HepG2 (cell line): ENCODE data around the gene MINDY1. TPM values are rescaled to one million over a fixed set of nuclear protein-coding genes. Genes with fewer than 3 reads are reported as not detected.

Experiments used
- ARNTL ChIP-seq: sonication (generic); formaldehyde crosslinking; IDR thresholded peaks from 2 replicates; pipeline ENCODE4 v1.4.0; 2020; ENCODE audit warnings: mild to moderate bottlenecking, missing genetic modification reagents
- ATF3 ChIP-seq: sonication (generic); formaldehyde crosslinking; IDR thresholded peaks from 2 replicates; pipeline ENCODE4 v1.4.0; 2020; ENCODE audit warnings: missing genetic modification reagents
- ELF1 ChIP-seq: sonication (generic); formaldehyde crosslinking; IDR thresholded peaks from 2 replicates; pipeline ENCODE4 v1.4.0; 2020; ENCODE audit warnings: missing genetic modification reagents
- HOXA9 ChIP-seq: sonication (generic); formaldehyde crosslinking; IDR thresholded peaks from 2 replicates; pipeline ENCODE4 v1.8.1; 2022; ENCODE audit warnings: missing genetic modification reagents, mild to moderate bottlenecking, moderate library complexity, borderline replicate concordance
- JUN ChIP-seq: sonication (generic); formaldehyde crosslinking; IDR thresholded peaks from 2 replicates; pipeline ENCODE4 v1.4.0; 2020; ENCODE audit warnings: mild to moderate bottlenecking, missing genetic modification reagents
- KLF11 ChIP-seq: IDR thresholded peaks from 2 replicates; pipeline ENCODE4 v1.6.1; 2016; ENCODE audit warnings: missing compliant biosample characterization
- NBN ChIP-seq: fragments of 450-650 bp; conservative IDR thresholded peaks from 2 replicates; pipeline ENCODE4 v1.6.1; 2017
- NFAT5 ChIP-seq: sonication (generic); formaldehyde crosslinking; IDR thresholded peaks from 2 replicates; pipeline ENCODE4 v1.4.0; 2020; ENCODE audit warnings: missing genetic modification reagents
- PHF20 ChIP-seq: sonication (generic); formaldehyde crosslinking; IDR thresholded peaks from 2 replicates; pipeline ENCODE4 v1.5.0; 2020; ENCODE audit warnings: mild to moderate bottlenecking, missing genetic modification reagents
- TAF1 ChIP-seq: sonication (generic); formaldehyde crosslinking; IDR thresholded peaks from 2 replicates; pipeline ENCODE4 v1.4.0; 2020; ENCODE audit warnings: missing genetic modification reagents
- TBP ChIP-seq: sonication (generic); formaldehyde crosslinking; IDR thresholded peaks from 2 replicates; pipeline ENCODE4 v1.5.0; 2020; ENCODE audit warnings: missing genetic modification reagents
- ZBTB20 ChIP-seq: sonication (generic); formaldehyde crosslinking; IDR thresholded peaks from 2 replicates; pipeline ENCODE4 v1.8.1; 2023; ENCODE audit warnings: missing genetic modification reagents, low read depth, mild to moderate bottlenecking, borderline replicate concordance
- ZNF142 ChIP-seq: sonication (generic); formaldehyde crosslinking; IDR thresholded peaks from 2 replicates; pipeline ENCODE4 v1.4.0; 2020; ENCODE audit warnings: missing genetic modification reagents
- ZNF18 ChIP-seq: sonication (generic); formaldehyde crosslinking; IDR thresholded peaks from 2 replicates; pipeline ENCODE4 v1.8.0; 2022; ENCODE audit warnings: mild to moderate bottlenecking, missing genetic modification reagents; ENCODE audit not compliant: insufficient replicate concordance
- ZNF253 ChIP-seq: sonication (generic); formaldehyde crosslinking; IDR thresholded peaks from 2 replicates; pipeline ENCODE4 v1.8.0; 2022; ENCODE audit warnings: mild to moderate bottlenecking, missing genetic modification reagents, borderline replicate concordance
- ZNF337 ChIP-seq: sonication (generic); formaldehyde crosslinking; IDR thresholded peaks from 2 replicates; pipeline ENCODE4 v1.5.1; 2020; ENCODE audit warnings: missing genetic modification reagents, low read depth, mild to moderate bottlenecking, borderline replicate concordance
- polyA plus RNA-seq, 8 experiments: library from polyadenylated mRNA; depleted of rRNA in 3 of 8; stranded (reverse) in 7 of 8; unstranded in 1 of 8; fragments of >200 nt; fragmentation: Illumina TruSeq in 4 of 8; extraction: Trizol in 4 of 8; gene quantifications; 2 replicates each; pipeline versions ENCODE4 v1.2.1 to v1.2.3, GENCODE V29; 2011 to 2016; ENCODE audit warnings: low read depth in 4 of 8, missing spikeins in 1 of 8, mixed read lengths in 1 of 8; ENCODE audit not compliant: insufficient read depth in 1 of 8
- total RNA-seq, 5 experiments: library from RNA; depleted of rRNA; stranded (reverse); fragments of >200 nt; fragmentation: Illumina TruSeq; extraction: Trizol; gene quantifications; 2 replicates each; pipeline ENCODE4 v1.2.3, GENCODE V29; 2016; ENCODE audit warnings: low read depth in 1 of 5

Gene MINDY1
- total and polyA plus RNA-seq, 2 of the 13 experiments (the other 11 are each of a cell fraction or from before 2014, with no cell fraction given), result 11.1 to 15.0 TPM

GRCh38 chr1:150970808-150971582, 35.7 kb downstream of the MINDY1 start (continued):
- TF ChIP-seq ZBTB20 (CRISPR knock-in tag) (0 out of 2 replicates have a peak, but pooled peaks have one; percentile 80), KLF11 (CRISPR knock-in tag) (no peak), ATF3 (CRISPR knock-in tag) (peak; percentile 78; the same call in 1 of the 2 replicates), NBN (no peak), NFAT5 (no peak), ZNF337 (CRISPR knock-in tag) (no peak), JUN (CRISPR knock-in tag) (peak; percentile 78), TBP (CRISPR knock-in tag) (no peak), ARNTL (CRISPR knock-in tag) (peak; percentile 92), TAF1 (CRISPR knock-in tag) (0 out of 2 replicates have a peak, but pooled peaks have one; percentile 11), ZNF142 (CRISPR knock-in tag) (no peak), PHF20 (CRISPR knock-in tag) (0 out of 2 replicates have a peak, but pooled peaks have one; percentile 44), HOXA9 (CRISPR knock-in tag) (no peak), ELF1 (CRISPR knock-in tag) (no peak), ZNF253 (CRISPR knock-in tag) (no peak), ZNF18 (CRISPR knock-in tag) (no peak)
